Ramos (cell line): ENCODE results near the gene OTOG.

Source experiments
- in situ Hi-C: fragments of 300-500 bp; cut with MboI; formaldehyde crosslinking; loops from one replicate; pipeline ENCODE4 v1.14.3; 2022; ENCODE audit warnings: low sequenced_read_pairs; ENCODE audit not compliant: unreplicated experiment

OTOG gene

GRCh38 chr11:17600316-17601255 lies 53.5 kb downstream of the OTOG start:
- in situ Hi-C loops = no loop called here

GRCh38 chr11:17601256-17601671 lies 54.2 kb downstream of the OTOG start:
- in situ Hi-C loops = no loop called here

GRCh38 chr11:17601676-17602075 lies 54.6 kb downstream of the OTOG start:
- in situ Hi-C loops = no loop called here

DNA sequence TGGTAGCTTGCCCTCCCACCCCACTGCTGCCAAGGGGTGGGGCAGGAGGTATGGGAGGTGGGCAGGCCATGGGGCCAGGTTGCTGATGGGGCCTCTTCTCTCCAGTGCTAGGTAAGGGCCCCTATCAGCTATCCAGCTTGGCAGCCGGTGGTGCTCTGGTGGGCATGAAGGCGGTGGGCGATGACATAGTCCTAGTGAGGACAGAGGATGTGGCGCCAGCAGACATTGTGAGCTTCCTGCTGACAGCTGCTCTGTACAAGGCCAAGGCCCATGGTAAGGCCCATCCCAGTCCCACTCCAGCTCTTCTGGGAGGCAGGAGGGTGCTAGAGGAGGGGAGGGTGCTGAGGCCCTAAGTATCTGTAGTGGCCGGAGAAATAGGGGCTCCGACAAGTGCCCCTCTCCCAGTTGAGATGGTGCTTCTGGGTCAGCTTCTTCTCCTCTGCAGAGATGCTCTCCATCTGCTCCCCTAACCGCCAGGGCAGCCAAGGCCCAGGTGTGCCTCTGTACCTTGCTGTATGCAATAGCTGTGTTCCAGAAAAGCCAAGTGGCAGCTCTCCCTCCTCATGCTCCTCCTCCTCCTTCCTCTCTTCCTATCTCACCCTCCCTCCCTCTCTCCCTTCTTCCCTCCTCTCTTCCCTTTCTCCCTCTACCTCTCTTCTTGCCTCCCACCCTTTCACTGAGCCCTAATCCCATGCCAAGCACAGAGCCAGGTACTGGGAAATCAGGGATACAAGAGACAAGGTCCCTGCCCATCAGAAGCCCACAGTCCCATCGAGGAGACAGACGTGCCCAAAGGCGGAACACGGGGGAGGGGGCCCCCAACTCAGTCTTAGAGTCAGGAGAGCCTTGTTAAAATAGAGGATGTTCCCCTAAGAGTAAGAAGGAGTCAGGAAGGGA lies 55.3 kb downstream of the OTOG start:
- in situ Hi-C loops = no loop called here

GRCh38 chr11:17603056-17603825 lies 56.2 kb downstream of the OTOG start:
- in situ Hi-C loops = no loop called here

GRCh38 chr11:17604201-17604914 lies 57.3 kb downstream of the OTOG start:
- in situ Hi-C loops = no loop called here

GRCh38 chr11:17604915-17605233 lies 57.8 kb downstream of the OTOG start:
- in situ Hi-C loops = no loop called here

GRCh38 chr11:17605651-17606122 lies 58.6 kb downstream of the OTOG start:
- in situ Hi-C loops = no loop called here

DNA sequence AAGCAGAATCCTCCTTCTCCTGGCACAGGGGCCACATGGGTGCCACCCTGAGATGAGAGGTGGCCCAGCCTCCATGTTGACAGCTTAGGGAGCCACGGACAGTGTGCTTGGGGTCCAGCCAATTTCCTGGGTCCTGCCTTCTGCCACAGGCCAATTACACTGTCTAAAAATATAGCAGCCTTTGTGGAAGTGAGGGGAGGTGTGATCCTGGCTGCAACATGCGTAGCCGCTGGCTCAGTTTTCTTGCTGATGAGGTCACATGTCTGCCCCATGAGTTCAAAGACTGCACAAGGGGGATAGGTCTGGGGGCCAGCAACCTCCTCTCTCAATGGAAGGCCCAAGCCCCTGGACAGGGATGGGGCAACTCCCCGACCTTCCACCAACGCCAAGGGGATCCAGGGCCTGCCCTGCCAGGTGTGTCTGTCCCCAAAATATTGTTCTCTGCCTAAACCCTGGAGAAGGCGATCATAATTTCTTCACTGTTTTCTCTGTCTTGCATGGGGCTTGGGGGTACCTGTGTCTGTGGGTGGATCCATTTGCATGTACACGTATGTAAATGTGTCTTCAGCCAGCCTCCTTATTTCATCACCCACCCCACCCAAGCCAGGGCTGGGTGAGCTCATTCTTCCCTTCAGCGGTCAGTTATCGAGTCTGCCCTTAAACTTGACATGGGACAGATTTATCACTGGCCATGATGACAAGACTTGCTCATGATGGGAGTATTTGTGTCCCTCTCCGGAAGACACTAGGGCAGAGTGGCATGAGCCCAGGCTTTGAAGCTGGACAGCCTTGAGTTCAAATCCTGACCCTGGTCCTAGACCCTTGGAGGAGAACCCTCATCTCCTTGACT lies 59.4 kb downstream of the OTOG start:
- in situ Hi-C loops = no loop called here

DNA sequence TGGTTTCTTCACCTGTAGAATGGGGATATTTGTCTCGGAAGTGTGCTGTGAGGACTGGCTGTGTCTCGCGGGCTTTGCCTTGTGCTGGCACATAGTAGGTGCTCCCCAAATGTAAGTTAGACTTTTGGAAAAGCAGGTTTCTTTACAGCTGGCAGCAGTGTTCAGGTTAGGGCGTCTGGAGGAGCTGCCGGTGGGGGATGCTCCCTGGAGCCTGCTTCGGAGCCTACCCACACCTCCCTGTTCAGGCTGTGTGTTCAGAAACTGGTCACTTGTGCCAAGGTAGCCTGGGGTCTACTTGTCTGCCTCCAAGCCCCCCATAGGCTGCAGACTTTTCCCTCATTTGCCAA lies 60.0 kb downstream of the OTOG start:
- in situ Hi-C loops = no loop called here

GRCh38 chr11:17607591-17608570 lies 60.8 kb downstream of the OTOG start:
- in situ Hi-C loops = no loop called here

DNA sequence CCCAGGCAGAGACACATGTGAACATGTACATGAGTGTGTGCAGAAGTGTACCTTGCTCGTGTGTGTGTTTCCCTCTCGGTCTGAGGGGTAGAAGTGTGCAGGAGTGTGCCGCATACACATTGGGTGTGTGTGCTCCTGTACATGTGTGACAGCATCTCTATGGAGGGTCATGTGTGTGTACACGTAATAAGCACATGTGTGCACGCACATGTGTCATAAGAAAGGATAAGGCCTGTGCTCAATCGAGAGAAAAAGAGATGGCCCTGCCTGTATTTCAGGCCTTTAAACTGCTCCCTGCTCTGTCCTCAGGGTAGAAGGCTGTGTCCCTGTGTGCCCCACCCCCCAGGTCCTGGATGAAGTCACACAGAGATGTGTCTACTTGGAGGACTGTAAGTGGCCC lies 61.8 kb downstream of the OTOG start:
- in situ Hi-C loops = no loop called here

GRCh38 chr11:17609291-17610084 lies 62.4 kb downstream of the OTOG start:
- in situ Hi-C loops = no loop called here

- in situ Hi-C loops = no loop called here
Measured at GRCh38 chr11:17610085-17610894, 63.2 kb downstream of the OTOG start.

DNA sequence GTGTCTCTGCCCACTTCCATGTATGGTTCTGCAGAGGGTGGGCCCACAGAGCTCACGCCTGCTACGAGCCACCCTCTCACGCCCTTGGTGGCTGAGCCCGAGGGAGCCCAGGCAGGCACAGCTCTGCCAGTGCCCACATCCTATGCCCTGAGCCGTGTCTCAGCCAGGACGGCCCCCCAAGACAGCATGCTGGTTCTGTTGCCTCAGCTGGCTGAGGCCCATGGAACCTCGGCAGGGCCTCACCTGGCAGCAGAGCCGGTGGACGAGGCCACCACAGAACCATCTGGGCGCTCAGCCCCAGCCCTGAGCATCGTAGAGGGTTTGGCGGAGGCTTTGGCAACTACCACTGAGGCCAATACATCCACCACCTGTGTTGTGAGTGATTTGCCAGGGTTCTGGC lies 64.0 kb downstream of the OTOG start:
- in situ Hi-C loops = no loop called here

DNA sequence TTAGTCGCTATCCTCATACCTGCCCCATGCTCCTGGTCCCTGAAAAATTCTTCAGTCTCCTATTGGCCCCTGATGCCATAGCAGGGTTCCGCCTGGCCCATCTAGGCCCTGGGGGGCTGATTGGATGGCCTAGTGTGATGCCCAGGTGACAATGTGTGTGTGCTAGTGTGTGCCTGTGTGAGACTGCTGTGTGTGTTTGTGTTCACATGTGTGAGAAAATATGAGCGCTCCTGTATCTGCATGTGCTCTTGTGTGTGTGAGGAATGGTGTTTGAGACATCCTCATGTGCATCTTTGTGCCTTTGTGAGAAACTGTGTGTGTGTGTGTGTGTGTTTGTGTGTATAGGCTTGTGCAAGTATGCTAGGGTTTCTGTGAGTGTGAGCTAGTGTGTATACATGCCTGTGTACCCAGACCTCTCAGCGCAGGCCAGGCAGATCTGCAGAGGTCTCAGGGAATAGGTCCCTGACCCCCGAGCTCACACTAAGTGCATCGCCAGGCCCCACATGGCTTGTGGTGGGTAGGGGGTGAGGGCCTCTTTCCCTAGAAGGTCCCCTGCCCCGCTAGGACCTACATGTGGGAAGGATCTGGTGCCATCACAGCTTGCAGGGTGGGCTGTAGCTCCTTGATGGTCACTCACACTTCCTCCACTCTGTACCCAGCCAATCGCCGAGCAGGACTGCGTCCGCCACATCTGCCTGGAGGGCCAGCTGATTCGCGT lies 64.6 kb downstream of the OTOG start:
- in situ Hi-C loops = no loop called here
